HG02623 (cell line): ENCODE data around the gene DTD1.

Experiments
- ATAC-seq: cut with Tn5 transposase; IDR thresholded peaks from one replicate; pipeline ENCODE4 v1.9.1; 2021; ENCODE audit warnings: moderate library complexity; ENCODE audit not compliant: unreplicated experiment

The DTD1 gene, protein sequence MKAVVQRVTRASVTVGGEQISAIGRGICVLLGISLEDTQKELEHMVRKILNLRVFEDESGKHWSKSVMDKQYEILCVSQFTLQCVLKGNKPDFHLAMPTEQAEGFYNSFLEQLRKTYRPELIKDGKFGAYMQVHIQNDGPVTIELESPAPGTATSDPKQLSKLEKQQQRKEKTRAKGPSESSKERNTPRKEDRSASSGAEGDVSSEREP

DNA sequence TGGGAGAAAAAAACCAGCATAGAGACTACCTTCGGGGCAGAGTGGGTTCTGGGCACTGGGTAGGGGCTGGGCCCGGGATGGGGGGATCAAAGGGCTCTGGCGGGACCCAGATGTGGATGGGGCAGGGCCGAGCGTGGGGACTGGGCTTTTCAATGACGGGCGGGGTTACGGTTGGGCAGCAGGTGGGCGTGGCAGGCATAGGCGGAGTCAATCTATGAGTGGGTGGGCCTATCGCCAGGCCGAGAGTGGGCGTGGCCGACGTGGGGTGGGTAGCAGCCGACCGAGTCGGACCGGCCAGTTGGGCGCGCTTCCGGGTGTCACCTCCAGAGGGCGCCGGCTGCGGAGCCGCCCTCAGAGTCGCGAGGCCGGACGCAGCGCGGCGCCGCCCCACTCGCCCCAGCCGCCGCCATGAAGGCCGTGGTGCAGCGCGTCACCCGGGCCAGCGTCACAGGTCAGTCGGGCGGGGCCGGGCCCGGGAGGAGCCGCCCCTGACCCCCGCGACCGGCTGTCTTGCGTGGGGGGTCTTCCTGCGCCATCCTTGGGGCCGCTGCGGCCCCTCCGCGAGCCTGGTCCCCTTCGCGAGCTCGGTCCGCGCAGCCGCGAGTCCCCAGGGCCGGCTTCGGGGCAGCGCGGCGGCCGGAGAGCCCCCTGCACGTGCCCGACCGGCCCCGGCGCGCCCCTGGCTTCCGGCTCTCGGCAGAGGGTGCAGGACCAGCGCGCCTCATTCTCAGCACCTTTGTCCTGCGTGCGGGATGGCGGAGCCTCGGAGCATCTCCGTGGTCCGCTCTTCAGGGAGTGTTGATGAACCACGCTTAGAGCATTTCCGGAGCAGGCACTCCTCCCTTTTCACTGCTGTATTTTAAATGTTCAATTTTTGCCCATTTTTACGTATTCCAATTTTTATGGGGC is at the start of gene DTD1:
Gene DTD1 (plus strand): TSS at position 390 of the 909 bp plus-strand sequence. CDS start 19 bp downstream, at position 409.
- peak; percentile 83 for ATAC-seq

DNA sequence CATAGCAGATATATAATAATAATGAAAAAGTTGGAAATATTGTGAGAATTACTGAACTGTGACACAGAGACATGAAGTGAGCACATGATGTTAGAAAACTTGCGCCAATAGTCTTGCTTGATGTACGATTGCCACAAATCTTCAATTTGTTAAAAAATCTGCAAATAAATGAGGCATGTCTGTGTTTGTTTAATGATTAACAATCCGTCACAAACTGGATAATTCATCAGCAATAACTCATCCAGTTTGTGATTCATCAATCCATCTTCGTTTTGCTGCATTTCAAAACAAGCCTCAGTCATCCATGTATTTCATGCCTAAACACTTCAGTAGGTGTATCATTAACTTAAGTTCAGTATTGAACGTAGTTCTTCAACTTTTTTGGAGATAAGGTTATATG is 46.1 kb upstream of the DTD1 start:
- no peak for ATAC-seq

DNA sequence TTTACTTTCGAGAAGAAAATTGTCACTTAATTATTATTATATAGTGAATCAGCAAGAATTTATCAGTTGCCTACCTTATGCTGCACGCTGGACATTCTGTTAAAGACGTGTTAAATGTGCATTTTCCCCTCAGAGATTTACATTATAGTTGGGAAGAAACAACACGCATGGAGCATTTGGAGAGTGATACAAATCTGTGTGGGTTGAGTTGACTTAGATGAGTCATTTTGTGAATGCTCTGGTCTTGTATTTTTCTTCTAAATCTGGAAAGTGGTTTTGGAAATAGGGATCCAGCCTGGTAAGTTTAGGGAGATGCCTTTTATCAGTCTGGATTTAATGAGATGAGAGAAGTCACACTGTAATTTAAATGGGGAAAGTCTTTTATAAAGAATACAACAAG is 44.6 kb upstream of the DTD1 start:
- no peak for ATAC-seq

- no peak for ATAC-seq
Observed at GRCh38 chr20:18543932-18544331, 43.9 kb upstream of the DTD1 start.

DNA sequence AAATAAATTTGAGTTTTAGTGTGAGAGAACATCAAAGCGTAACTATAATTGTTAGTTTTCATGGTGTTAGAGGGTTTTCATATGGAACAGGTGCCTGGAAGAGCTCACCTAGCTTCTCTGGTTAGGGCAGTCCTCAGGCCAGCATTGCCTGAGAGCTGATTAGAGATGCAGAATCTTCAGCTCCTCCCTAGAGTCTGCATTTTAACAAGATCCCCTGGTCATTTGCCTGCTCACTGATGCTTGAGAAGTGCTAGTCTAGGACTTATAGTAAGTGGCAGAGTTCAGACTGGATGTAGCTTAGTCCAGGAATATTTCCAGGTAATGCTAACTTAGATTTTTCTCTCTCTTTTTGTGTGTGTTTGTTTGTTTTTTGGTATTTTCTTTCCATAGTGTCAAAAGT is 42.3 kb upstream of the DTD1 start:
- ATAC-seq = no peak

- ATAC-seq = no peak
Observed at GRCh38 chr20:18548465-18548864, 39.4 kb upstream of the DTD1 start.

DNA sequence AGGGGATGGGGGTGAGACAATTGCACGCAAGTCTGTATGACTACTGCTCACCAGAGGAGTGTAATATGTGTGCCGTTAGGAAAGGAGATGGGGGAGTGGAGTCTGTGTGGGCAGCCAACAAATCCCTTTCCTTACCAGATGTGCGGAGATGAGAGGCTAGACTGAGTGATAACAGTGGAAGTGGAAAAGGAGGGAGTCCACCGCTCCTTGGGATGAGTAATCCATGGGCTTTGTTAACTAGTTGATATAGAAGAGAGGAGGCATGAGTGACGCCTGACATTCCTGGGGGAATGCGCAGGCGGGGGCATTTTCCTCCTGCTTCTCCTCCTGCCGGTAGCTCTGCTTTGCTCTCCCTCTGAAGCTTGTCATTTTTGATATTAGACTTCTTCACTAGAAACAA is 34.1 kb upstream of the DTD1 start:
- ATAC-seq = no peak

GRCh38 chr20:18566892-18567738 is 20.7 kb upstream of the DTD1 start, which contains the start of gene SMIM26:
SMIM26 (plus strand) TSS chr20:18567432; CDS start chr20:18567479, 47 bp downstream.
- peak; percentile 98 for ATAC-seq

- no peak for ATAC-seq
Observed at GRCh38 chr20:18567739-18568091, 20.1 kb upstream of the DTD1 start.

- ATAC-seq = no peak
Observed at GRCh38 chr20:18571009-18571408, 16.8 kb upstream of the DTD1 start.

DNA sequence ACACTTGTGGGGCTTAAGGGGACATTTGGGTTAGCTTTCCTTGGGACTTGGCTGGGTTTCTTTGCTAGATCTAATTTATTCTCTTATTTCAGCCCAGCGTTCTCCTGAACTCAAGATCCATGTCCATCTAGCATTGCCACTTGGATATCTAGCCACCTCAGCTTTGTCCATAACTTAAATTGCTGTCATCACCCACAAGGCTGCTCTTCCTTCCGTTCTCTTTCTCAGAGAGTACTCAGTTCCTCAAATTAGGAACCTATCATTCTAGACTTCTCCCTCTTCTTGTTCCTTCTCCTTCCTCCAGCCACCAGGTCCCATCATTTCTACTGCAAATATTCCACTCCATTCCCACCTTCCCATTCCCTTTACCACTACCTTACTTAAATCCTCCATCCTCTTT is 16.3 kb upstream of the DTD1 start:
- ATAC-seq = no peak

- no peak for ATAC-seq
Observed at GRCh38 chr20:18577942-18578341, 9.9 kb upstream of the DTD1 start.

DNA sequence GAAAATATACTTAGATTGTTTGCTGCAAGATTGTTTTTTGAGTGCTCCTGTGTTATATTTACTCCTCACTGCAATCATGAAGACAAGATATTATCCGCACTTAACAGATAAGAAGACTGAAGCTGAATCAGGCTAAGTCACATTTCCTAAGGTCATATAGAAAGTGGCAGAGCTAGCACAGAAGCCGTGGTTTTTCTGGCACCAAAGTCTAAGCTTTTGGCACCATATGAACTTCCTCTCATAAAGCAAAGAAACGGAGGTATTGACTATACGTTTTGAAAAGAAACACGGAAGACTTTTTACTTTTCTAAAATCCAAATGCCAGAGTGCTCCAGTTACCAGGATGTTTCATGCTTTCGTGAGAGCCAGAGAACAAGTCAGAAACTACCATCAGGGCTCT is 9.3 kb upstream of the DTD1 start:
- ATAC-seq = no peak

GRCh38 chr20:18580012-18580411 is 7.8 kb upstream of the DTD1 start:
- ATAC-seq = no peak

- no peak for ATAC-seq
Observed at GRCh38 chr20:18585134-18585533, 2.7 kb upstream of the DTD1 start.

- no peak for ATAC-seq
Observed at GRCh38 chr20:18588574-18588933, 700 bp downstream of the DTD1 start.

DNA sequence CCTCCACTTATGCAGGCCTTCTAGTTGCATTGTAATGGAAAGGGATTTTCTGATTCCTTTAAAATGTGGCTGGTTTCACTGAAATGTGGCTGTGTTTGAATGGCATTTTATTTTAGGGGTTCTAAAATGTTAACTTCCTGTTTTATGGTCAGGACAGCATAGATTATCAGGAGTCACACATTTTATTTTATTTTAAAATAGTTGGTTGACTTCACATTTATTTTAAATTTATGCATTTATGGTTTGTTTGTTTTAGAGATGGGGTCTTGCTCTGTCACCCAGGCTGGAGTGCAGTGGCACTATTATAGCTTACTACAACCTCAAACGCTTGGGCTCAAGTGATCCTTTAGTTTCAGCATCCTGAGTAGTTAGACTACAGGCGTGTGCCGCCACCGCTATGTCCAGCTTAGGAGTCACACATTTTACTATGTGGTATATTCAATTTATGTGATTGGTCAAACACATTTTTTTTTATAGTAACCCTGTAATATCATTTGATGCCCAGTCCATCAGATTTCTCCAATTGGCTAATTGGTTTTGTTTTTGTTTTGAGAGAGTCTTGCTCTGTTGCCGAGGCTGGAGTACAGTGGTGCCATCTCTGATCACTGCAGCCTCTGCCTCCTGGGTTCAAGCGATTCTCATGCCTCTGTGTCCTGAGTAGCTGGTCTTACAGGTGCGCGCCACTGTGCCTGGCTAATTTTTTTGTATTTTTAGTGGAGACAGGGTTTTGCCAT is 2.3 kb downstream of the DTD1 start:
- ATAC-seq = no peak

DNA sequence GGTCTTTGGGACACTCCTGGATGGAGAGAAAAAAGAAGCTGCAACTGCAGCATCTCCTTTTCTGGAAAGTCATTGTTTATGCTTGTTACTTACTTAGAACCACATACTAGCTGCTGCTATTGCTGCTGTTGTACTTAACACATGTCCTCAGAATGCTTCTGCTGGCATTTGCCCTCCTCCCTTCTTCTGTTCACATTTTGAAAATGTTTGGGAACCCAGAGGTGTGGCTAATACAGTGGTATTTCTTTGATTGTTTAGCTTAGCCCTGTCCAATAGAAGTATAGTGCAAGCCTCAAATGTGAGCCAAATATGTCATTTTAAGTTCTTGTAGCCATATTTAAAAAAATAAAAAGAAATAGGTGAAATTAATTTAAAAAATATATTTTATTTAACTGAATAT is 8.4 kb downstream of the DTD1 start:
- ATAC-seq = no peak

DNA sequence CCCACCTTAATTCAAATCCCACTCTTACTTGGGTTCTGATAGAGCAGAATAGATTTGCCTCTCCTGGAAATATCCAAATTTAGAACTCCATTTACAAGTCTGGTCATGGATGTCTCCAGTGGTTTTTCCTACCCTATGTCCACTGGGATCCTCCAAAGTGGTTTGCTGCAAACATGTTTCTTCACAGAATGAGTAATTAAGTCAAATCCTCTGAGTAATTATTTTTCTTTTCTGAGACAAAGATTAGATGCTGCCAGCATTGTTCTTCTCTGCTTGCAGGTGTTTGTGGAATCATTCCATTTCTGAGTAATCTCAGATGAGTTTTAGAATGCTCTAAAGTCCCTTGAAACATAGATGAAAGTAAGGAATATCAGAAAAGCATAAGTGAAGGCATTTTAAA is 21.9 kb downstream of the DTD1 start:
- ATAC-seq = no peak

- no peak for ATAC-seq
Observed at GRCh38 chr20:18611492-18611891, 23.6 kb downstream of the DTD1 start.

DNA sequence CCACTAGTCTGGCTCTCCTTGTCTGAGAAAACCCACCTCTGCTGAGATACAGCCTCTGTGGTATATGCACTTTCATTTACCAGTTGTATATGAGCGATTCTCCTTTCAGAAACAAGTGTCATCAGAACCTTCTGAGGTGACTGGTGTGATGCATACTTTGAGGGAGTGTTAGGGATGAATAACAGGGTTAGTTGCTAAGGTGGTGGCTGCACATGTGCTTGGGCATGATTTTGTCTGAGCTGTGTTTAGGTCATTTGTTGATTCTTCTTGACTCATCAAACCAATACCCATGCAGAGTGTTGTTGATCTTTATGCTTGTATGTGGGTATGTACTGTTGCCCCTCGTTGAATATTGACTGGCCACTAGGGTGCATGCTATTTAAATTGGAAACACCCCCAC is 25.7 kb downstream of the DTD1 start:
- ATAC-seq = no peak
